Esophagus (tissue), 2 donors: ENCODE results near the gene HIGD1C. TPM values are rescaled to one million over a fixed set of nuclear protein-coding genes. Genes with fewer than 3 reads are reported as not detected.

Experiments used
- H3K27ac ChIP-seq, 2 donors: one replicate each; pipeline ENCODE4 v1.5.1; 2013; ENCODE audit warnings: low read depth in 2 of 2, mild to moderate bottlenecking in 2 of 2, inconsistent platforms in 1 of 2, low read length in 1 of 2, moderate library complexity in 1 of 2
- H3K27me3 ChIP-seq, 2 donors: one replicate each; pipeline ENCODE4 v1.6.1; 2013; ENCODE audit warnings: low read length in 2 of 2, control low read depth in 1 of 2, mild to moderate bottlenecking in 1 of 2; ENCODE audit not compliant: insufficient read depth in 2 of 2, control insufficient read depth in 1 of 2
- H3K36me3 ChIP-seq, 2 donors: one replicate each; pipeline ENCODE4 v1.6.1; 2013; ENCODE audit warnings: low read length in 1 of 2; ENCODE audit not compliant: control insufficient read depth in 2 of 2, insufficient read depth in 2 of 2
- H3K4me1 ChIP-seq, 2 donors: one replicate each; pipeline ENCODE4 v1.6.1; 2013; ENCODE audit warnings: low read length in 1 of 2; ENCODE audit not compliant: control insufficient read depth in 2 of 2, insufficient read depth in 2 of 2
- H3K4me3 ChIP-seq, 2 donors: one replicate each; pipeline ENCODE4 v1.5.1; 2013; ENCODE audit warnings: low read length in 2 of 2, mild to moderate bottlenecking in 2 of 2, low read depth in 1 of 2, moderate library complexity in 1 of 2
- H3K9me3 ChIP-seq, 2 donors: one replicate each; pipeline ENCODE4 v1.6.1; 2013; ENCODE audit warnings: mild to moderate bottlenecking in 2 of 2, low read depth in 1 of 2, low read length in 1 of 2, moderate library complexity in 1 of 2; ENCODE audit not compliant: control insufficient read depth in 2 of 2, insufficient read depth in 1 of 2
- WGBS, 2 donors: extraction: QIAGEN DNeasy Blood & Tissue Kit; methylation state at CpG; one replicate each; pipeline ENCODE4 v1.1.7; 2013; 5-methylcytosine and 5-hydroxymethylcytosine counted together
- polyA plus RNA-seq, 2 donors: library from polyadenylated mRNA; stranded (reverse); fragments of 200-250 nt; gene quantifications; one replicate each; pipeline ENCODE4 v1.2.3, GENCODE V29; 2013
- donor health status: healthy with polysubstance abuse.
- donor health status: Bipolar disorder and iron deficiency.

HIGD1C gene
- polyA plus RNA-seq, 2 donors = not detected

DNA sequence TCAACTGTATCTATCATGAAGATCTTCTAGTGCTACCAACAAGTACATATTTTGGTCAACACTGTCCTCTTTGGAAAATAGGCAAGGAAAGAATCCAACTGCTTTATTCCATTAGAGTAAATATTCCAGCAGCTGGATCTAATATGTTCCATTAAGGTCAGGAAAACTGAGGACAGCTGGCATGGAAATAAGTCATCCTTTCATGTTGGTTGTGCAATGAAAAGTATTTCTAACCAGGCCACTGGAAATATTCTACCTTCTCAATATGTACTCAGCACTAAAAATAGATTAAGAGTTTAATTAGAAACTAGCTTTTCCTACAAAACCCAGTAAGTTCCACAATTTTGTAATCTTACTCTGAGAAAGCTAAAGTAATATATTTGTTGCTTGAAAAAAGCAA lies 19.6 kb downstream of the HIGD1C start:
- no peaks in the 10 kb centered on the region for H3K27me3 ChIP-seq

DNA sequence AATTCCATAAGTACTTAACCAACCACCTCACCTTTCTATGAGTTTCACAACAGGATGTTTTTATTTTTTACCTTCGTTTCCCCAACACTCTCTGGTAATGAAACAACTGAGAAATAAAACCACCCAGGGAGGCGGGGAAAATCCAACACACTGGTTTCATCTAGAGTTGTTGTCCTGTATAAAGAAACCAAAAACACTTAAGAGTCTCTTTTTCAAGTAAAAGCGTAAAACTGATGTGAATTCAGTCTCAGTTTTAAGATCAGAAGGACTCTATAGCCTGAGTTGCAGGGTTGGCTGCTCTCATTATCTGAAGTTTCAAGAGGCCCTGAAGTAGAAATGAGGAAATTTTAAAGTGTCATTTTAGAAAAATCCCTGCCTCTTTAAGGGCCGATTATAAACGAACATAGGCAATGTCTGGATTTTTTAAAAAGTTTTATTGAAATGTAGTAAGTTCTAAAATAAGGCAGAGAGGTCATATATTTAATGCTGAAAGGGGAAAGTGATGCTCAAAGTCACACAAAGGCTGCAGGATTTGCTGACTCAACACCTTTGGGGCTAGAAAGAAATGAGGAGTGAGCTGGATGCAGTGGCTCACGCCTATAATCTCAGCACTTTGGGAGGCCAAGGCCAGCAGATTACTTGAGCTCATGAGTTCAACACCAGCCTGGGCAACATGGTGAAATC lies 27.2 kb downstream of the HIGD1C start:
- no peak overlapping the region for H3K4me3 ChIP-seq
- 74 to 83% methylated on average over 6 of the region's 6 CpGs for whole genome bisulfite sequencing, 2 donors
- H3K27me3 ChIP-seq = no peaks in the 10 kb centered on the region
- H3K27ac ChIP-seq = no peak overlapping the region
- no peaks in the 10 kb centered on the region for H3K36me3 ChIP-seq
- H3K4me1 ChIP-seq = no peaks in the 10 kb centered on the region
- H3K9me3 ChIP-seq = no peaks in the 10 kb centered on the region

More for the DNA sequence above, 19.6 kb downstream of the HIGD1C start:
- H3K9me3 ChIP-seq = no peaks in the 10 kb centered on the region
- H3K4me3 ChIP-seq = no peak overlapping the region
- H3K4me1 ChIP-seq = no peaks in the 10 kb centered on the region
- no peak overlapping the region for H3K27ac ChIP-seq
- no peaks in the 10 kb centered on the region for H3K36me3 ChIP-seq

DNA sequence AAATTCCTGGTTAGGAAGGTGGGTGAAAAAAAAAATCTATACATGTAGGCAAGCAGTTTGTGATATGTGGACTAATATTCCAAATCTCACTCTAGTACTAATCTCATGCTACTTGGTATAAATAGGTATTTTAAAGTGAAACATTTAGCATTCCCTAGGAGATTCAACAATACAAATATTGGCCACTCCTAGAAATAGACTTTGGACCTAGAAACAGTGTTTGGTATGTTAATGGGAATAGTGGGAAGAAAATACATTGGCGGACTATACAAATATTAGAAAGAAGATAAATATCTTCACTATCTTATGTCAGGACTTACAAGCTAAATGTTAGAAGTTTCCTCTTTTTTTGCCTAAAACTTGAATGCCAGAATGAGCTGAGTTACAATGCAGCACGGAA lies 28.2 kb downstream of the HIGD1C start:
- Histone ChIP-seq H3K27ac (no peak overlapping the region), H3K4me1 (no peaks in the 10 kb centered on the region), H3K4me3 (no peak overlapping the region), H3K27me3 (no peaks in the 10 kb centered on the region), H3K9me3 (no peaks in the 10 kb centered on the region), H3K36me3 (no peaks in the 10 kb centered on the region)
- 75 to 97% methylated on average over 2 of the region's 2 CpGs for WGBS, 2 donors

DNA sequence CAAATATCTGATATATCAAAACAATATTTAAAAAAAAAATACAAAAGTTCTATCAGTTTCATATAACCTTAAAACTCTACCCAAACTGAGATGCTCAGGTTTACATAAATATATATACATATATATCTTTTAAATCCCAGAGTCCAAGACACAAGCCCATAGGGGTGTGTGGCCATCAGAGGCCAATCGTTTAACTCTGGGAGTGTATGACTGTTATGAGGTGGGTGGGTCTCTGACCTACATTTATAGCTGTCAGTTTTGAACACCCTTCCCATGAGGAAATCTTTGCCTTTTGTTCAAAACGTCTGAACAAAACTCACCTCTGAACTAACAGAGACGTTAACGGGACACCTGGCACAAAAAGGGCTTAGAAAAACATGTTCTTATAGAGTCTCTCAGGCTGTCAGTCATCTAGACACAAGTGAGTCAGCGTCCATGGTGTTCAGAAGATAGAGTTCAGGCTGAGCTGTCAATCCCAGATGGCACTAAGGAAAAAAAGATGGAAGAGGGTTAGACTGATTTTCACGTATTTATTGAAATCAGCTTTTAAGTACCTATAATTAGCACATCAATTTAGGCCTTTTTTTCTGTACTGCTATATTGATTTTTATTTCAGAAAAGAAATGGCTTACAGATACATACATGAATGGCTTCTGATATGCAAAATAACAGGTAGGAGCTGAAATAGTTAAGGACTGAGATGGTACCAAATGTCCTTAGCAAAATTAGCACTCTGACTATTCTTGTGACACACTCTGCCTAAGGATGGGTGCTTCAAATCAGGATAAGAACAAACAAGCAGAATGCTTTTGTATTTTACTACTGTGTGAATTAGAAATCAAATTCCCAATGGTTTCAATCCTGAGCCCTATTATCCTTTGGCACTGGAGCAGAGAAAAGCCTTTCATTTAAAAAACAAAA lies 29.2 kb downstream of the HIGD1C start:
- no peaks in the 10 kb centered on the region for H3K27me3 ChIP-seq
- WGBS, 2 donors = 46 to 50% methylated on average over 6 of the region's 6 CpGs
- no peaks in the 10 kb centered on the region for H3K9me3 ChIP-seq
- no peak overlapping the region for H3K4me3 ChIP-seq
- H3K27ac ChIP-seq = no peak overlapping the region
- H3K36me3 ChIP-seq = no peaks in the 10 kb centered on the region
- no peaks in the 10 kb centered on the region for H3K4me1 ChIP-seq

DNA sequence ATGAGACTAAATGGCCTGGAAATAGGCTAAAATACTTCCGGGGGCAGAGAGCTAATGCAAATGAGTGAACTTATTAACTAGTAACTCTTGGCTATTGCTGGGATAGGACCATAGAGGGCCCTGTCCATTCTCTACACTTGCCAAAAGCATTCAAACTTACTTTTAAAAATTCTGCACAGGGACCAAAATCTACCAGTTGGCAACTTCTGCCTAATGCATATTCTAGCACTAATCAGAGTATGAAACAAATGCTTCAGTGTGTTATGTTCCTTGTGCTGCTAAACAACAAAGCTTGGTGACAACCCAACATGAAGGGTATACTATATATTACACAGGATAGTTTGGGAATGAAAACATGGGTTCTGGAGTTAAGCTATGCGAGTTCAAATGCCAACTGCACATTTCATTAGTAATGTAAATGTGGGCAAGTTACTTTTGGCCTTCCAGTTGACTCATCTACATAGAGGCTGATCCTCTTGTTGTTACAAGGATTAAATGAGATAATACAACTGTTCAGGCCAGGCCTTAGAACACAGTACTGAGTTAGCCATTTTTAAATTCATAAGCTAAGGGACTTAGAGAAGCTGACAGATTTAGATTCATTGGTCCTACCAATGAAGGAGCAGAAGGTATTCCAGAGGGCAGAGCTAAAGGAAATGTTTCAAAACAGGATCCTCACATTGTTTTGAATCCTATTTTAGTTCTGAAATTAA lies 32.4 kb downstream of the HIGD1C start:
- H3K4me3 ChIP-seq = no peak overlapping the region
- peak overlapping the region; percentile 1 to 45 for H3K27ac ChIP-seq
- peaks cover 4 to 7% of the 10 kb centered on the region in 2 donors for H3K36me3 ChIP-seq
- H3K4me1 ChIP-seq = no peaks in the 10 kb centered on the region
- 23 to 42% methylated on average over 2 of the region's 2 CpGs for WGBS, 2 donors
- no peaks in the 10 kb centered on the region for H3K9me3 ChIP-seq
- H3K27me3 ChIP-seq = no peaks in the 10 kb centered on the region

DNA sequence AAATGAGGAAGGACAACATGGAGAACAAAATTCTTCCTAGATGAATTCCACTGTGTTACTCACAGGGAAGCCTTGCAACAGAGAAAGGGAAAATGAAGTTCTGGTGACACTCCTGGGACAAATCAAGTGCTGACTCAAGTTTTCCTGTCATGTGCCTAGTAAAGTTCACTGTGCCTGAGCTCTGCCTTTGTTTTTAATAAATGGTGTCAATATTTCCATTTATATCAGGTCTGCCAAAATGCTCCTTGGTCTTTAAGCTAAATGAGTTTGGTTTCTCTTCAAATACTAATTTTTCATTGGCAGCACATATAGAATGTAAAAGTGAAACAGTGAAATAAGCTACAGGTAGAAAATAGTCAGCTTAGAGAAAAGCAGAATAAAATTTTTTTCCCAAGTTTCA lies 33.0 kb downstream of the HIGD1C start:
- peaks cover 6 to 7% of the 10 kb centered on the region in 2 donors for H3K36me3 ChIP-seq
- no peak overlapping the region for H3K4me3 ChIP-seq
- H3K27me3 ChIP-seq = no peaks in the 10 kb centered on the region
- H3K4me1 ChIP-seq = no peaks in the 10 kb centered on the region
- no peaks in the 10 kb centered on the region for H3K9me3 ChIP-seq
- no peak overlapping the region for H3K27ac ChIP-seq

DNA sequence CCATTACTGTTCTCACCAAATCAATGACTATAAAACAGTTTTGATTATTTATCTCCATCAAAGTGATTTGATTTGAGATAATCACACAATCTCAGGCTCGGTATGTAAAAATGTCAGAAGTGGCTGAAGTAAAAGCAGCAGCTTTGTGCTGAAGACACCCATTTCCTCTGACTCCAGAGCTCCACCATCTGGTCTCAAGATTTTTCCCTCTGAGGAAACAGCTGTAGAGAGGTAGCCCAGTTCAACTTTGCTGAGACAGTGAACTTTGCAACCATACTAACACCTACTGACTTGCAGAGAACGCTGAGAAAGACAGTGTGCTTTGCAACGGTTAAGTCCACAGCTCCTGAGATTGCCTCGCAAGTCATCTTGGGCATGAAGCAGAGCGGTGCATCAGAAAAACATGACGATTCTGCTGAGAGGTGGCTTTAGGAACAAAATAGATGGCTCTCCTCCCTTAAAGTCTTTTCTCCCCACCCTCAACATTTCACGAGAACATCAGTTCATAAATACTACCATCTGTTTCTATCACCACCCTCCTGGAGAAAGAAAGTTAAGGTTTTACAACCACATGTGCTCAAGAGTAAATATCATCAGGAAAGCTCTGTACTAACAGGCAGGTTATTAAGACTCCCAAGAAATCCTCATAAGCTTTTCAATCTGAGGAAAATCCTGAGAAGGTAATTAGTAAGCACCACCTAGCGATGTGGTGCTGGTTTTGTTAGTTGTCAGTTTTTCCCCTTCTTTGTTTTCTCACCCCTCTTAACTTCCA lies 34.8 kb downstream of the HIGD1C start:
- H3K9me3 ChIP-seq = no peaks in the 10 kb centered on the region
- H3K36me3 ChIP-seq = peaks cover 14 to 15% of the 10 kb centered on the region in 2 donors
- H3K27ac ChIP-seq = peak overlapping the region in 1 of 2 donors; percentile 29
- no peak overlapping the region for H3K4me3 ChIP-seq
- WGBS, 2 donors = 42 to 51% methylated on average over 8 of the region's 8 CpGs
- H3K27me3 ChIP-seq = no peaks in the 10 kb centered on the region
- no peaks in the 10 kb centered on the region for H3K4me1 ChIP-seq

DNA sequence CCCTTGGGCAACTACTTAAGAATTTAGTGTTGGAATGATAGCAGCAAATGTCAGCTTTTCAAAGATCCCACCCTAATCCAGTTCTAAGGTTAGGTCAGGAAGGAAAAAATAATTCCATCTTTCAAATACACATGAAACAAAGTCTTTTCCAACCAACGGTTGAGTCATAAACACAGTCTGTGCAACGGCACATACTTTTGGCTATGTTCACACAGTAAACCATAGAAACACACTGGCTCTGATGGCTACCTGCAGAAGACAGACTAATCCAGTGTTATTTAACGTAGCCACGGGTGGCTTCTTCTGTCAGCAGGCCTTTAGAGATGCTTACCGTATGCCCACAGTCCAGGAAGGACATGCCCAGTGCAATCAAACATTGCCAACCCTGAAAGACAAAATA lies 35.7 kb downstream of the HIGD1C start:
- Histone ChIP-seq H3K4me1 (no peaks in the 10 kb centered on the region), H3K9me3 (no peaks in the 10 kb centered on the region), H3K27ac (no peak overlapping the region), H3K36me3 (peaks cover 16 to 17% of the 10 kb centered on the region in 2 donors), H3K4me3 (no peak overlapping the region), H3K27me3 (no peaks in the 10 kb centered on the region)
- WGBS, 2 donors = 70 to 74% methylated on average over 5 of the region's 5 CpGs

DNA sequence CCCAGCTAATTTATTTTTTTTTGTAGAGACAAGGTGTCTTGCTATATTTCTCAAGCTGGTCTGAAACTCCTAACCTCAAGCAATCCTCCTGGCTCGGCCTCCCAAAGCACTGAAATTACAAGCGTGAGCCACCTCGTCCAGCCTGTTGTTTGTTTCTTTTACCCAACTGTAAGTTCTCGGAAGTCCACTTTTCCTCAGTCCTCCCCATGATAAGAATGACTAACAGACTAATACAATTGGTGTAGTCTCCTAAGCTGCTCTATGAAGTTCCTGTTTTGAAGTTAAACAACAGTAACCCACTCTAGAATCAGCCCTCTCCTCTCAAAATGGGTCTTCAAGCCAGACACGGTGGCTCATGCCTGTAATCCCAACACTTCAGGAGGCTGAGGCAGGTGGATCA lies 36.5 kb downstream of the HIGD1C start:
- Histone ChIP-seq H3K4me1 (no peaks in the 10 kb centered on the region), H3K27ac (no peak overlapping the region), H3K9me3 (no peaks in the 10 kb centered on the region), H3K36me3 (peaks cover 16 to 17% of the 10 kb centered on the region in 2 donors), H3K4me3 (no peak overlapping the region), H3K27me3 (no peaks in the 10 kb centered on the region)
- 92 to 95% methylated on average over 5 of the region's 5 CpGs for WGBS, 2 donors
